K562 (cell line): ENCODE data around the gene TMTC2. TPM values are rescaled to one million over a fixed set of nuclear protein-coding genes. Genes with fewer than 3 reads are reported as not detected.

Source experiments
- ATAC-seq: fragments of 200-7000 bp; cut with Tn5 transposase; 3 replicates; pipeline ENCODE4 v1.9.1; 2020; ENCODE audit warnings: moderate library complexity
- BruUV-seq: library from RNA; stranded (reverse); fragments of 400-500 nt; replicated peaks from 2 replicates; lab custom pipeline; 2021; lab: Mats Ljungman, UMichigan
- CTCF ChIA-PET: fragments of 300-600 bp; formaldehyde crosslinking; extraction: SDS; loops from one replicate; lab custom pipeline; 2021; ENCODE audit warnings: low intra/inter-chr PET ratio; lab: Yijun Ruan, JAX
- POLR2A ChIA-PET: fragments of 300-600, 350-650 bp; sonication (Branson Sonifier 250); formaldehyde crosslinking; extraction: SDS; loops from one replicate; lab custom pipeline; 2021; ENCODE audit warnings: antibody characterized with exemption, inconsistent platforms; lab: Yijun Ruan, JAX
- DNase-seq, 4 experiments: peaks; one replicate each; pipeline versions ENCODE4 v3.0.0 to v3.0.0-alpha.2; 2011 to 2018; ENCODE audit warnings: low spot score in 3 of 4, mixed read lengths in 3 of 4; ENCODE audit errors: extremely low read depth in 1 of 4
- FAIRE-seq: peaks from 2 replicates; lab custom pipeline; 2011; peaks lifted over from hg19 to GRCh38; lab: Jason Lieb, UNC
- H2AFZ ChIP-seq: 2 replicates; pipeline ENCODE4 v1.6.0; 2011; ENCODE audit warnings: low read depth, low read length, control low read depth, inconsistent platforms
- H3K27ac ChIP-seq: fragments of 200-600 bp; 3 replicates; pipeline ENCODE4 v1.8.0; 2011; ENCODE audit warnings: low read depth, mild to moderate bottlenecking, control low read depth, inconsistent platforms, low read length, moderate library complexity, mixed read lengths; ENCODE audit errors: extremely low read depth
- H3K27me3 ChIP-seq, 2 experiments: fragments of 300-600 bp in 1 of 2; 2 replicates in 1 of 2; 3 replicates in 1 of 2; pipeline versions ENCODE4 v1.6.0 to v1.8.0; 2011; ENCODE audit warnings: inconsistent platforms in 2 of 2, low read length in 2 of 2, mild to moderate bottlenecking in 1 of 2, mixed read lengths in 1 of 2, moderate library complexity in 1 of 2; ENCODE audit not compliant: control insufficient read depth in 2 of 2, insufficient read depth in 2 of 2
- H3K36me3 ChIP-seq: fragments of 300-600 bp; 3 replicates; pipeline ENCODE4 v1.8.0; 2011; ENCODE audit warnings: mild to moderate bottlenecking, low read length, inconsistent platforms; ENCODE audit not compliant: control insufficient read depth, insufficient read depth
- H3K4me1 ChIP-seq, 2 experiments: fragments of 200-600 bp in 1 of 2; replicated peaks in 1 of 2; 2 replicates in 1 of 2; 3 replicates in 1 of 2; pipeline versions ENCODE4 v1.5.1 to v1.8.0; 2011; ENCODE audit warnings: inconsistent platforms in 2 of 2, low read length in 2 of 2, mild to moderate bottlenecking in 1 of 2, mixed read lengths in 1 of 2, moderate library complexity in 1 of 2; ENCODE audit not compliant: control insufficient read depth in 2 of 2, insufficient read depth in 2 of 2
- H3K4me2 ChIP-seq: 2 replicates; pipeline ENCODE4 v1.6.1; 2011; ENCODE audit warnings: low read length, control low read depth, inconsistent platforms, mixed read lengths; ENCODE audit not compliant: insufficient read depth
- H3K4me3 ChIP-seq: fragments of 200-600 bp; sonication (generic), shearing (Covaris generic); 2 replicates; pipeline ENCODE4 v1.5.1; 2016; ENCODE audit warnings: control low read depth, inconsistent platforms
- H3K79me2 ChIP-seq: fragments of 200-600 bp; 3 replicates; pipeline ENCODE4 v1.8.0; 2011; ENCODE audit warnings: low read length, inconsistent platforms; ENCODE audit not compliant: control insufficient read depth, insufficient read depth
- H3K9ac ChIP-seq, 2 experiments: 2 replicates each; pipeline versions ENCODE4 v1.6.0 to v1.6.1; 2011; ENCODE audit warnings: low read depth in 2 of 2, low read length in 2 of 2, control low read depth in 1 of 2, inconsistent platforms in 1 of 2, mild to moderate bottlenecking in 1 of 2, mixed read lengths in 1 of 2; ENCODE audit not compliant: insufficient read depth in 1 of 2
- H3K9me1 ChIP-seq: one replicate; pipeline ENCODE4 v1.6.0; 2011; ENCODE audit warnings: inconsistent platforms, mild to moderate bottlenecking, low read length, moderate library complexity; ENCODE audit not compliant: control insufficient read depth, insufficient read depth
- H3K9me3 ChIP-seq: replicated peaks from 2 replicates; pipeline ENCODE4 v1.5.1; 2011; ENCODE audit warnings: low read depth, low read length, inconsistent platforms; ENCODE audit not compliant: control insufficient read depth, insufficient read depth
- H4K20me1 ChIP-seq: replicated peaks from 2 replicates; pipeline ENCODE4 v1.6.1; 2011; ENCODE audit warnings: low read length, inconsistent platforms, mixed read lengths; ENCODE audit not compliant: control insufficient read depth, insufficient read depth
- MTA1 ChIP-seq: fragments of 450-650 bp; IDR thresholded peaks from 2 replicates; pipeline ENCODE4 v1.6.1; 2017; ENCODE audit warnings: borderline replicate concordance
- PTRF ChIP-seq: fragments of 450-650 bp; IDR thresholded peaks from 2 replicates; pipeline ENCODE4 v1.6.1; 2016; ENCODE audit warnings: mild to moderate bottlenecking, missing genetic modification characterization, missing compliant biosample characterization
- SAP30 ChIP-seq: fragments of 200-600 bp; sonication (generic); IDR thresholded peaks from 2 replicates; pipeline ENCODE4 v1.6.1; 2012; ENCODE audit warnings: borderline replicate concordance, low read depth, mild to moderate bottlenecking, moderate library complexity, low read length, control low read depth, inconsistent platforms; ENCODE audit not compliant: insufficient read depth, poor library complexity, severe bottlenecking
- WGBS: fragments of 100-300 bp; shearing (Covaris generic); methylation state at CpG from one replicate; pipeline ENCODE4 v1.1.6; 2016; ENCODE audit warnings: low coverage, mixed read lengths; ENCODE audit not compliant: insufficient coverage; ENCODE audit errors: missing lambda C conversion rate; 5-methylcytosine and 5-hydroxymethylcytosine counted together
- in situ Hi-C: fragments of 300-500 bp; cut with MboI; formaldehyde crosslinking; loops from 4 replicates; pipeline ENCODE4 v1.15.0; 2018; ENCODE audit warnings: inconsistent platforms, mixed read lengths
- intact Hi-C: fragments of 100-400 bp; cut with micrococcal nuclease; formaldehyde crosslinking; loops from 2 replicates; pipeline ENCODE4 v1.14.2; 2022
- polyA plus RNA-seq, 8 experiments: library from polyadenylated mRNA; depleted of rRNA in 4 of 8; stranded (reverse) in 5 of 8; unstranded in 3 of 8; fragments of >200 nt; fragmentation: Nextera tagmentation in 2 of 8; fragmentation: Illumina TruSeq in 1 of 8; extraction: Ambion mirVana in 2 of 8; extraction: Trizol in 1 of 8; gene quantifications; 2 replicates each; pipeline versions ENCODE4 v1.2.1 to v1.2.3, GENCODE V29; 2011 to 2014; ENCODE audit warnings: inconsistent platforms in 1 of 8, missing spikeins in 1 of 8
- total RNA-seq, 7 experiments: library from RNA; depleted of rRNA in 6 of 7; stranded (reverse); fragments of >200 nt in 6 of 7; fragmentation: Illumina TruSeq in 2 of 7; extraction: Trizol in 2 of 7; gene quantifications; 2 replicates each; pipeline versions ENCODE4 v1.2.1 to v1.2.3, GENCODE V29; 2011 to 2021; ENCODE audit warnings: low replicate concordance in 1 of 7
- TF ChIP-seq, protein P1 (sequence below): sonication (generic); formaldehyde crosslinking; IDR thresholded peaks from 2 replicates; pipeline ENCODE4 v1.8.0; 2022; ENCODE audit warnings: mild to moderate bottlenecking, missing genetic modification reagents

TMTC2 gene
- total and polyA plus RNA-seq, 9 of the 15 experiments (the other 6 are each of a cell fraction or from before 2014, with no cell fraction given), result 0.29 to 1.1 (median 0.55) TPM

DNA sequence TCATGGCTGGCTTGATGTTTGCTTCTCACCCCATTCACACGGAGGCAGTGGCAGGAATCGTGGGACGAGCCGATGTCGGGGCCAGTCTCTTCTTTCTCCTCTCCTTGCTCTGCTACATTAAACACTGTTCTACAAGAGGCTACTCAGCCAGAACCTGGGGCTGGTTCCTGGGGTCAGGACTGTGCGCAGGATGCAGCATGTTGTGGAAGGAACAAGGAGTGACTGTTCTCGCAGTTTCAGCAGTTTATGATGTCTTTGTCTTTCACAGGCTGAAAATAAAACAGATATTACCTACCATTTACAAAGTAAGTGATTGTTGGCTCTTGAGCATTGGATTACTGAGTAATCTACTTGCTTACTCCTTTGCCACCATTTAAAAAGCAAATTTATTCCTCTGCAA, 170.6 kb downstream of the TMTC2 start:
- POLR2A ChIA-PET, result no interaction called here
- WGBS, result 4% methylated on average over 7 of the region's 7 CpGs
- Histone ChIP-seq H3K9me3 (no peaks in the 10 kb centered on the region), H3K27ac (no peak overlapping the region), H3K9me1 (no peaks in the 10 kb centered on the region), H3K36me3 (no peaks in the 10 kb centered on the region), H3K4me1 (no peaks in the 10 kb centered on the region), H3K27me3 (no peaks in the 10 kb centered on the region), H2AFZ (no peak overlapping the region), H3K4me3 (no peak overlapping the region), H4K20me1 (no peaks in the 10 kb centered on the region), H3K4me2 (no peak overlapping the region), H3K9ac (no peak overlapping the region), H3K79me2 (no peaks in the 10 kb centered on the region)
- FAIRE-seq, result no peak
- CTCF ChIA-PET, result no interaction called here
- TF ChIP-seq PTRF (tag), result no peak
- TF ChIP-seq, protein P1, sequence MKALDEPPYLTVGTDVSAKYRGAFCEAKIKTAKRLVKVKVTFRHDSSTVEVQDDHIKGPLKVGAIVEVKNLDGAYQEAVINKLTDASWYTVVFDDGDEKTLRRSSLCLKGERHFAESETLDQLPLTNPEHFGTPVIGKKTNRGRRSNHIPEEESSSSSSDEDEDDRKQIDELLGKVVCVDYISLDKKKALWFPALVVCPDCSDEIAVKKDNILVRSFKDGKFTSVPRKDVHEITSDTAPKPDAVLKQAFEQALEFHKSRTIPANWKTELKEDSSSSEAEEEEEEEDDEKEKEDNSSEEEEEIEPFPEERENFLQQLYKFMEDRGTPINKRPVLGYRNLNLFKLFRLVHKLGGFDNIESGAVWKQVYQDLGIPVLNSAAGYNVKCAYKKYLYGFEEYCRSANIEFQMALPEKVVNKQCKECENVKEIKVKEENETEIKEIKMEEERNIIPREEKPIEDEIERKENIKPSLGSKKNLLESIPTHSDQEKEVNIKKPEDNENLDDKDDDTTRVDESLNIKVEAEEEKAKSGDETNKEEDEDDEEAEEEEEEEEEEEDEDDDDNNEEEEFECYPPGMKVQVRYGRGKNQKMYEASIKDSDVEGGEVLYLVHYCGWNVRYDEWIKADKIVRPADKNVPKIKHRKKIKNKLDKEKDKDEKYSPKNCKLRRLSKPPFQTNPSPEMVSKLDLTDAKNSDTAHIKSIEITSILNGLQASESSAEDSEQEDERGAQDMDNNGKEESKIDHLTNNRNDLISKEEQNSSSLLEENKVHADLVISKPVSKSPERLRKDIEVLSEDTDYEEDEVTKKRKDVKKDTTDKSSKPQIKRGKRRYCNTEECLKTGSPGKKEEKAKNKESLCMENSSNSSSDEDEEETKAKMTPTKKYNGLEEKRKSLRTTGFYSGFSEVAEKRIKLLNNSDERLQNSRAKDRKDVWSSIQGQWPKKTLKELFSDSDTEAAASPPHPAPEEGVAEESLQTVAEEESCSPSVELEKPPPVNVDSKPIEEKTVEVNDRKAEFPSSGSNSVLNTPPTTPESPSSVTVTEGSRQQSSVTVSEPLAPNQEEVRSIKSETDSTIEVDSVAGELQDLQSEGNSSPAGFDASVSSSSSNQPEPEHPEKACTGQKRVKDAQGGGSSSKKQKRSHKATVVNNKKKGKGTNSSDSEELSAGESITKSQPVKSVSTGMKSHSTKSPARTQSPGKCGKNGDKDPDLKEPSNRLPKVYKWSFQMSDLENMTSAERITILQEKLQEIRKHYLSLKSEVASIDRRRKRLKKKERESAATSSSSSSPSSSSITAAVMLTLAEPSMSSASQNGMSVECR (CRISPR knock-in tag), result no peak
- TF ChIP-seq MTA1, result no peak
- TF ChIP-seq SAP30, result no peak
- no peak for ATAC-seq
- DNase-seq, result no peak
- intact Hi-C loops, result no loop called here
- in situ Hi-C loops, result no loop called here
- BruUV-seq, result no TSS peak
